ENCODE results near the gene SLC5A9. TPM values are rescaled to one million over a fixed set of nuclear protein-coding genes. Genes with fewer than 3 reads are reported as not detected.
"Not testable (repeated sequence)": the region's sequence is repeated elsewhere in the genome, so short reads cannot be mapped to it uniquely, and the experiment has no call there.

The SLC5A9 gene
- total RNA-seq, 3 donors from 2014 or later, result not detected

DNA sequence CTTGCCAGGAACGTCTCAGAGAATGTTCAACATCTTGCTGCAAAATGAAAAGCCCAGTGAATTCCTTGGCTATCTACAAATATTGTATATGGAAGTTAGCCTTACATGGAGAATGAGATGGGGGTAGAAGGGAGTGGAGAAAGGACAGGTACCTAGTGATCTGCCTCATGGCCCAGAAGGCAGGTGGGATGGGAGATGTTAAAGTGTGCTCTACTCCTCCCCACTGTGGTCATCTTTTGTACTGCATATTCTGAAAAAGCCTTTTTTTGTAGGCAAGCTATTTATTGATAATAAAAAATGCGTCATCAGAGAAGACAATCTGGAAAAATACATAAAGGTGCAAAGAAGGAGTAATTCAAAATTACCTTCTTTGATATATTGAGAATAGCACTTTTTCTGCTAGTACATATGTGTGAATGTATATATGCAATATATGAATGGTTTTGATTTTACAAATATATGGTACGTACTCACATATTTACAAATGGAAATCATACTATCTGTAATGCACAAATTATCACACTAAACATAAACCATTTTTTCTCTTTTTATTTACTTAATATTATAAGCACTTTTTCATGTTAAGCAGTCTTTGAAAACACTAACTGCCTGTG is 19.1 kb upstream of the SLC5A9 start:
- Mint-ChIP-seq H3K4me1 (ENCODE audit: low read depth) (no peaks in the 10 kb centered on the region), H3K27me3 (ENCODE audit: low read depth) (peaks cover 2% of the 10 kb centered on the region), H3K4me3 (no peak overlapping the region), H3K9me3 (no peaks in the 10 kb centered on the region), H3K36me3 (ENCODE audit: insufficient read depth) (no peaks in the 10 kb centered on the region)
- no peak for DNase-seq
- ATAC-seq, result no peak

DNA sequence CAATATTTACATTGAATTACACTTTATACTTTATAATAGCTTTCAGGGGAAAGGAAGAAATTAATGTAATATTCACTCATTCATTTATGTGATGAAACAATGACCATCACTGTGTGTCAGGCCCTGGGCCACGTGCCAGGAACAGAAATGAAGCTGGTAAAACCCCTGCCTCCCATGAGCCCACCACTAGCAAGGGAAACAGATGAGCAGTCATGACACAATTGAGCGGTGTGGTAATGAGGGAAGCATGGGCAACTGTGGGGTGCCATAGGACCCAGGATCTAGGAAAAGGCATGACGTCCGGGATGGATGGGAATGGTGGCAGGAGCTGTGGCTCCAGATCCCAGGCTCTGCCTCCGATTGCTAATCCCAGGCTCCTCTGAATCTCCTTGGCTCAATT is 17.0 kb upstream of the SLC5A9 start:
- no peaks in the 10 kb centered on the region for H3K9me3 Mint-ChIP-seq
- H3K4me1 Mint-ChIP-seq (ENCODE audit: low read depth), result no peaks in the 10 kb centered on the region
- ATAC-seq (no peak), DNase-seq (no peak)
- peaks cover 2% of the 10 kb centered on the region for H3K27me3 Mint-ChIP-seq (ENCODE audit: low read depth)
- no peak overlapping the region for H3K4me3 Mint-ChIP-seq
- no peaks in the 10 kb centered on the region for H3K36me3 Mint-ChIP-seq (ENCODE audit: insufficient read depth)

DNA sequence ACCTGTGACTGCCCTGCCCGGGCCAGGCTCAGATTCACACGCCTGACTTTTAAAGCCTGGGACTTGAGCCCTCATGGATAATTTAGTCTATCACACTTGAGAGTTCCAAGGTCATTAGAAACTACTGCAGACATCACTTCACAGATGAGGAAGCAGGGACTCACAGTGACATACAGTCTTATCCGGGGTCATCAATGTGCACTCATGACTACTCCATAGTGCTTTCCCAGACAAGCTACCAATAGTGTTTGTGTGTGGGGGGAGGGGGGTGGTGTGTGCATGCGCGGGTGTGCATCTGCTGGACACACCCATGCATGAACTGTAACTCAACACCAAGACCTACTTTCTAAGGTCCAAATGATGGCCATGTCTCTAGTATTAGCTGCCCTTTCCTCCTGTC is 16.1 kb upstream of the SLC5A9 start:
- H3K36me3 Mint-ChIP-seq (ENCODE audit: insufficient read depth), result no peaks in the 10 kb centered on the region
- no peak for DNase-seq
- no peaks in the 10 kb centered on the region for H3K4me1 Mint-ChIP-seq (ENCODE audit: low read depth)
- no peak for ATAC-seq
- no peak overlapping the region for H3K4me3 Mint-ChIP-seq
- peaks cover 2% of the 10 kb centered on the region for H3K27me3 Mint-ChIP-seq (ENCODE audit: low read depth)
- H3K9me3 Mint-ChIP-seq, result no peaks in the 10 kb centered on the region

DNA sequence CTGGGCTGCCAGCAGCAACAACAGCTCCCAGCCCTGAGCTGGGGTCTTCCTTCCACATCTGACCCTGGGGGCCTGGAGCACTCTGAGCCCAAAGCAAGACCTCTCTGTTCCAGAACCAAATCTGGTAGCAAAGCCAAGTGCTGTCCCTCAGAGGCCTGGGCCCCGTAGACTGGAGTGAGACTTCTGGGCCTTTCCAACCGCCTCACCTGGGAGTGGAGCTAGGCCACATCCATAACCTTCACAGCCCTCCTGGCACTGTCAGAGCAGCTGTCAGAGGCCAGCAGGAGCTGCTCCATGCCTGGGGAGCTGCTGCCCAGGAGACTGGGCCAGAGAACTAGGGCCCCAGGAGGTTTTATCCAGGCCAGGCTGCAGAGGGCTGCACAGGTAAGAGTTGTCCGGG is 15.4 kb upstream of the SLC5A9 start:
- Mint-ChIP-seq H3K27me3 (ENCODE audit: low read depth) (peaks cover 2% of the 10 kb centered on the region), H3K4me1 (ENCODE audit: low read depth) (no peaks in the 10 kb centered on the region), H3K36me3 (ENCODE audit: insufficient read depth) (no peaks in the 10 kb centered on the region), H3K4me3 (no peak overlapping the region), H3K9me3 (no peaks in the 10 kb centered on the region)
- DNase-seq (no peak), ATAC-seq (no peak)

DNA sequence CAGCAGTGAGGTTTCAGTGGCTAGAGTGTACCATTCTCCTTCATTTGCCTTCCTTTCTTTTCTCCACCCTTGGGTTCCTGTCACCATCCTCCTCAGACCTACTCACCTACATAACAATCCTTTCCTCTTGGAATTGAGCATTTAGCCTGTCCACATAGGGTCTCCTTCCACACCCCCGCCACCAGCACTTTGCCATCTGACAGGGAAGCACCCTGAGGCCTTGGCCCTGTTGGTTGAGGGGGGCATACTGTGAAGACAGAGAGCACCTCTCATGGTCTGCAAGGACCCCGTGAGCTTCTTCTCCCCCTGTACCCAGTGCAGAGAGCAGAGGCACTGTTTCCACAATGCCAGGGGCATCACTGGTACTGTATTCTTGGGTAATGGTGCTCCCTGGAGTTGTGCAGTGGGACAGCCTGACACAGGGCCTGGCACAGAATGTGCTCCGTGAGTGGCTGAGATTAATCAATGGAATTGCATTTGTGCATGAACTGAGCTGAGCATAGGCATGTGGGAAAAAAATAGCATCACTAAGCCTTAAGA is 14.9 kb upstream of the SLC5A9 start:
- H3K4me1 Mint-ChIP-seq (ENCODE audit: low read depth), result no peaks in the 10 kb centered on the region
- H3K36me3 Mint-ChIP-seq (ENCODE audit: insufficient read depth), result no peaks in the 10 kb centered on the region
- peaks cover 3% of the 10 kb centered on the region for H3K27me3 Mint-ChIP-seq (ENCODE audit: low read depth)
- H3K4me3 Mint-ChIP-seq, result no peak overlapping the region
- DNase-seq (no peak), ATAC-seq (no peak)
- no peaks in the 10 kb centered on the region for H3K9me3 Mint-ChIP-seq

DNA sequence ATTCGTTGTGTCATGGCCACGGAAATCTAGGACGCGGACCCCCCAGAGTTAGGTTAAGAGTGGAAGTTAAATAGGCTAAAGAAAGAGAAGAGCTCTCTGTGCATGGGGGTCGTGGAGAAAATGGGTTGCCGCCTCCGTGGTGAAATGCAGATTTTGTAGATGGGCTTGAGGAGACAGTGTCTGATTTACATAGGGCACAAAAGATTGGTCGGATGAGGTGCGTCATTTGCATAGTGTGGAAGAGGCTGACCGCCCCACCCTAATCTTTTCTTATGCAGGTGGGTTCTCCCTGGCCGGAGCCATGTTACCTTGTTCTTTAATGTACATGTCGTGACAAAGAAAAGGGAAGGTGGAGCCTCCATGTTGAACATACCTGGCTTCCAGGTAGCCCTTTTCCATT is 14.3 kb upstream of the SLC5A9 start:
- H3K4me1 Mint-ChIP-seq (ENCODE audit: low read depth), result no peaks in the 10 kb centered on the region
- no peaks in the 10 kb centered on the region for H3K9me3 Mint-ChIP-seq
- H3K36me3 Mint-ChIP-seq (ENCODE audit: insufficient read depth), result no peaks in the 10 kb centered on the region
- ATAC-seq (no peak), DNase-seq (no peak)
- no peak overlapping the region for H3K4me3 Mint-ChIP-seq
- H3K27me3 Mint-ChIP-seq (ENCODE audit: low read depth), result peaks cover 3% of the 10 kb centered on the region

DNA sequence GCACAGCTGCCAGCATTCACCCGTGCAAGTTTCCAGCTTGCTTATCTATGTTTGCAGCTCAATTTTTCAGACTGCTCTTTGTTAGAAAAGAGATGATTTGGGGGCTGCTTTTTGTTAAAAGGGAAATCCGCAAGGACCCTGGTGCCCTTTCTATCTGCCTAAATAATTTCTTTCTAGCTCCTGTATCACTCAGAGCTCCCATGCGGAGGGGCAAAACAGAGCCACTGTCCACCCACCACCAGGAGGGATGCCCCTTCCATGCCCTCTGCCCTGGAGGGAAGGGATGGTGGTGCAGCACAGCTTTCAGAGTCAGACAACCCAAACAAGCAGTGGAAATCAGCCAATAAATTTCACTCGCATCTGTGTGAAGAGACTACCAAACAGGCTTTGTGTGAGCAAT is 13.9 kb upstream of the SLC5A9 start:
- ATAC-seq, result no peak

DNA sequence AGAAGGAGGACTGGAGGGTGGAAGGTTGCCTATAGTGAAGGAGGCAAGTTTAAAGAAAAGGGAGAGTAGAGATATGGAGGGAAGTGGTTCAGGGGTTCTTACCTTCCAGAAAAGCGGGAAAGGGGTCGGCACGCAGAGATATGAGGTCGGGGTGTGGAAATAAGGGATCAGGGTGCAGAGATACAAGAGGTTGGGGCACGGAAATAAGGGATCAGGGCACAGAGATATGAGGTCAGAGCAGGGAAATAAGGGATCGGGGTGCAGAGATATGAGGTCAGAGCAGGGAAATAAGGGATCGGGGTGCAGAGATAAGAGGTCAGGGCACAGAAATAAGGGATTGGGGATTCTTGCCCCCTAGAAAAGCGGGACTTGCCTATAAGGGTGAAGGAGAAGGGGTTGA is 9.1 kb upstream of the SLC5A9 start:
- ATAC-seq; H3K4me1 Mint-ChIP-seq (ENCODE audit: low read depth); DNase-seq; H3K9me3 Mint-ChIP-seq; H3K4me3 Mint-ChIP-seq; H3K36me3 Mint-ChIP-seq (ENCODE audit: insufficient read depth); H3K27me3 Mint-ChIP-seq (ENCODE audit: low read depth): not testable (repeated sequence)

More for the DNA sequence above, 13.9 kb upstream of the SLC5A9 start:
- no peaks in the 10 kb centered on the region for H3K4me1 Mint-ChIP-seq (ENCODE audit: low read depth)
- DNase-seq, result no peak
- H3K36me3 Mint-ChIP-seq (ENCODE audit: insufficient read depth), result no peaks in the 10 kb centered on the region
- no peak overlapping the region for H3K4me3 Mint-ChIP-seq
- peaks cover 2% of the 10 kb centered on the region for H3K27me3 Mint-ChIP-seq (ENCODE audit: low read depth)
- H3K9me3 Mint-ChIP-seq, result no peaks in the 10 kb centered on the region

DNA sequence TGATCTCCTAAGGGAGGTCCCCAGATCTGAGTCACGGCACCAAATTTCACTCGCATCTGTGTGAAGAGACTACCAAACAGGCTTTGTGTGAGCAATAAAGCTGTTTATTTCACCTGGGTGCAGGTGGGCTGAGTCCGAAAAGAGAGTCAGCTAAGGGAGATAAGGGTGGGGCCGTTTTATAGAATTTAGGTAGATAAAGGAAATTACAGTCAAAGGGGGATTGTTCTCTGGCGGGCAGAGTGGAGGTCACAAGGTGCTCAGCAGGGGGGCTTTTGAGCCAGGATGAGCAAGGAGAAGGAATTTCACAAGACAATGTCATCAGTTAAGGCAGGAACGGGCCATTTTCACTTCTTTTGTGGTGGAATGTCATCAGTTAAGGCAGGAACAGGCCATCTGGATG is 8.2 kb upstream of the SLC5A9 start:
- not testable (repeated sequence) for H3K4me1 Mint-ChIP-seq (ENCODE audit: low read depth); DNase-seq; H3K4me3 Mint-ChIP-seq; ATAC-seq; H3K36me3 Mint-ChIP-seq (ENCODE audit: insufficient read depth); H3K27me3 Mint-ChIP-seq (ENCODE audit: low read depth); H3K9me3 Mint-ChIP-seq

DNA sequence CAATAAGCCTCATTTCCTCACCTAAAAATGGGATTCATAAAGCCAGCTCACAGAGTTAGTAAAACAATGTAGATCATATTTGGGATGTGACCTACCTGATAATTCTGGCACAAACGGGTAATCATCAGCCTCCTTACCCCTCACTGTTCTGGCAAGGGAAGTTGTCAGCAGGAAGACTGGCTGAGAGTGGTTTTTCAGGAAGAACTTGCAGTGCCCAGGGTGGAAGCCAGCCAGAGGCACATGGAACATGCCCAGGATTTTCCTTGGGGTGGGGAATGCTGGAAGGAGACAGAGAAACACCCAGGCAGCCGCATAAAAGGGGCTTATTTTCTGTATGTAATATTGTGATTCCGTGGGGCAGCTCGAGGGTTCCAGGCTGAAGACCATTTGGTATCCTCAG is 7.7 kb upstream of the SLC5A9 start:
- Mint-ChIP-seq H3K9me3 (no peaks in the 10 kb centered on the region), H3K4me3 (no peak overlapping the region), H3K27me3 (ENCODE audit: low read depth) (peaks cover 8% of the 10 kb centered on the region), H3K4me1 (ENCODE audit: low read depth) (no peaks in the 10 kb centered on the region), H3K36me3 (ENCODE audit: insufficient read depth) (no peaks in the 10 kb centered on the region)
- DNase-seq (no peak), ATAC-seq (no peak)

DNA sequence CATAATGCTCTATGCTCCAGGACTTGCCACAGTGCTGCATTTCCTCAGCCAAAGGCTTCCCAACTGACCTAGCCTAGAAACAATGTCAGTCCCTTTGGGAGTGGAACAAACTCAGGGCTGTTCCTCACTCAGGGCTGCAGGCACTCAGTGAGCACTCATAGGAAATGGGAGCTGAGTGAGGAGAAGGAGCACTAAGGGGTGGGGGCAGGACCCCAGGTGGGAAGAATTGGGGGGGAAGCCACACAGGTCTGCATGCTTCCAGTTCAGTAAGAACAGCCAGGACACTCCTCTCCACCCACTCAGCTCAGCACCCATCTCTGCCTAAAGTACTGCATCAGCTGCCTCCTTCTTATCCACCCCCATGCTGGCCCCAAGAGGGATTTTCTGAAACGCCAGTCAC is 7.3 kb upstream of the SLC5A9 start:
- Mint-ChIP-seq H3K4me3 (no peak overlapping the region), H3K27me3 (ENCODE audit: low read depth) (peaks cover 8% of the 10 kb centered on the region), H3K9me3 (no peaks in the 10 kb centered on the region), H3K36me3 (ENCODE audit: insufficient read depth) (no peaks in the 10 kb centered on the region), H3K4me1 (ENCODE audit: low read depth) (no peaks in the 10 kb centered on the region)
- DNase-seq, result no peak
- ATAC-seq, result no peak

DNA sequence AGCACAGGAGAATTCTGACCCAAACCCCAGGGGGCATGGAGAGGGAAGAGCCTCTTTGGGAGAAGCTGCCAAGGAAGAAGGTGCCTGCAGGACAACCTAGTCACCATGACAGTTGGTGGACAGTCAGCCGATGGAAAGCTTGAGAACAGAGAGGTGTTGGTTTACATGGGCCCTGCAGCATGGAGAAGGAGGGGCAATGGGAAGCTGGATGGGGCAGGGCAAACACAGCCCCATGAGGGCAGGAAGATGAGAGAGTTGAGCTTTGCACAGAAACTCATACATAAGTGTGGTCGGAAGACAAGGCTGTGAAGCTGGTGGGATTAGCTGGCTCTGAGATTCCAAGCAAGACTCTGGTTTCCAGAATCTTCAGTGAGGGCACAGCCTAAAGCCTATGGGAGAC is 6.6 kb upstream of the SLC5A9 start:
- no peaks in the 10 kb centered on the region for H3K36me3 Mint-ChIP-seq (ENCODE audit: insufficient read depth)

DNA sequence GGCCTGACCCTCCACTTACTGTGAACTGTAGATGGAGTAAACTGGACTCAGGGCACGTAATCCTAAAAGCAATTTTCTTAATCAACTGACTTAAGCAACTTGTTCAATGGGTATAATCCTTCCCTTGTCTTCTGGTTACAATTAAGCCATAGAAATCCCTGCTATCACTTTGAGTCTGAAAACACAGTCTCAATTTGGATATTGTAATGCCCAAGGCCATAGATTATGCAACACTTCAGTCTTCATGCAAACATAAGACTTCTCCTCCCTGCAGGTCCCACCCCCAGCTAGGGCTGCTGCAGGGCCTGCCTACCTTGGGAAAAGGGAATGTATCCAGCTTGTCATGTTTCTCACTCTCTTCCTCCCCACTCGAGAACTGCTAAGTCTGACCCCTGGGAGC is 6.2 kb upstream of the SLC5A9 start:
- H3K36me3 Mint-ChIP-seq (ENCODE audit: insufficient read depth), result no peaks in the 10 kb centered on the region

More for the DNA sequence above, 6.6 kb upstream of the SLC5A9 start:
- Mint-ChIP-seq H3K4me3 (no peak overlapping the region), H3K4me1 (ENCODE audit: low read depth) (no peaks in the 10 kb centered on the region), H3K27me3 (ENCODE audit: low read depth) (peaks cover 8% of the 10 kb centered on the region), H3K9me3 (no peaks in the 10 kb centered on the region)
- no peak for ATAC-seq
- no peak for DNase-seq

DNA sequence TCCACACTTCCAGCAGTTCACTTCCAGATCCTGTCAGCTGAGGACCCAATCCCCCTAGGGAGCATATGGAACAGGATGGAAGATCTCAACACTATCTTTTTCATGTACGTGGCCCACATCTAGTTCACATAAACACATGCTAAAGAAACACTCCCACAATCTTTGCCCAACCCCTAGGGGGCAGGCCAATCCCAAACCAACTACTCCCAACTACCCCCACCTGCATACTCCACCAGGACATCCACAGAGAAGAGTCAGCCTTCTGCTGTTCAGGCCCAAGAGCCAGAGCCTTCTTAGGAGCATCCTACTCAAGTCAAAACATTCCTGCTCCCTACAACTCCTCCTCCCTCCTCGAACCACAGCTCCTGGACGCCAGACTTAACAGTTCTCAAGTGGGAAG is 5.6 kb upstream of the SLC5A9 start:
- ATAC-seq (no peak), DNase-seq (no peak)
- Mint-ChIP-seq H3K9me3 (no peaks in the 10 kb centered on the region), H3K36me3 (ENCODE audit: insufficient read depth) (no peaks in the 10 kb centered on the region), H3K4me1 (ENCODE audit: low read depth) (no peaks in the 10 kb centered on the region), H3K4me3 (no peak overlapping the region), H3K27me3 (ENCODE audit: low read depth) (peaks cover 8% of the 10 kb centered on the region)

More for the DNA sequence above, 6.2 kb upstream of the SLC5A9 start:
- Mint-ChIP-seq H3K9me3 (no peaks in the 10 kb centered on the region), H3K4me3 (no peak overlapping the region), H3K4me1 (ENCODE audit: low read depth) (no peaks in the 10 kb centered on the region), H3K27me3 (ENCODE audit: low read depth) (peaks cover 8% of the 10 kb centered on the region)
- DNase-seq (no peak), ATAC-seq (no peak)

DNA sequence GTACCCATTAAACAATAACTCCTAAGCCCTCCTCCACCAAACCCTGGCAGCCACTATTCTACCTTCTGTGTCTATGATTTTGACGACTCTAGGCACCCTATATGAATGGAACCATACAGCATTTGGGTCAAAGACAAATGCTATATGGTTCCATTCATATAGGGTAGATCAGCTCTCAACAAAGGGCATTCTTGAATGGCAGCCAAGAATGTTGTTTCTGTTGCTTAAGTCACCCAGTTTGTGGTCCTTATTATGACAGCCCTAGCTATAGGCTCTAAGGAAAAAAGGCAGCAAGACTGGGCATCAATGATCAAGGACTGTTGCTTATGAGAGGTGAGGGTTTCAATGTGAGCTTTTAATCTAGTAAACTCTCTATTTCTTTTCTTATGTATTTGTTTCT is 4.7 kb upstream of the SLC5A9 start:
- peaks cover 7% of the 10 kb centered on the region for H3K27me3 Mint-ChIP-seq (ENCODE audit: low read depth)
- H3K36me3 Mint-ChIP-seq (ENCODE audit: insufficient read depth), result no peaks in the 10 kb centered on the region
- no peak for ATAC-seq
- H3K4me3 Mint-ChIP-seq, result no peak overlapping the region
- no peaks in the 10 kb centered on the region for H3K9me3 Mint-ChIP-seq
- no peaks in the 10 kb centered on the region for H3K4me1 Mint-ChIP-seq (ENCODE audit: low read depth)
- no peak for DNase-seq

DNA sequence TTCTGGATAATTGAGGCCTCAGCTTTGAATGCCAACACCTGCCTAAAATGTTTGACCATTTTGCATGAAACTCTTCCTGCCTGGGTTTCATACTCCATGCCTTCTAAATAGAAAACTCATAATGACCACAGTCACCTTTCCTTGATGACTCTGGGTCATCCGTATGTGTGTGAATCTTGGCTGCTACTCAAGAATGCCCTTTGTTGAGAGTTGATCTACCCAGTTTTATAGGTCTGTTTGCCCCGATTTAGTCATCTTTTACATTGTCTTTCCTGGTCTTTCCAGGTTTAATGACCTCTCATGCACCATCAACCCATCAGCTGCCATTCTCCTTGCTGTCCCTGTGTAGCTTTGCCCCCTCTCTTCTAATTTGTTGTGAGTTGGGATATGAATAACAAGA is 2.7 kb upstream of the SLC5A9 start:
- Mint-ChIP-seq H3K36me3 (ENCODE audit: insufficient read depth) (no peaks in the 10 kb centered on the region), H3K4me1 (ENCODE audit: low read depth) (no peaks in the 10 kb centered on the region), H3K9me3 (no peaks in the 10 kb centered on the region), H3K4me3 (no peak overlapping the region), H3K27me3 (ENCODE audit: low read depth) (peaks cover 4% of the 10 kb centered on the region)
- DNase-seq, result no peak
- ATAC-seq, result no peak

All from activated T-cell treated with anti-CD3 and anti-CD28 coated beads, Interleukin-2, amount 50 U/mL, for 4 hours (primary cell).